H9 (cell line): ENCODE data around the gene PGK1. TPM values are rescaled to one million over a fixed set of nuclear protein-coding genes. Genes with fewer than 3 reads are reported as not detected.
A peak's percentile ranks its signal among the peaks of the same experiment; 100 is the strongest.

Source experiments
- DNase-seq: peaks from one replicate; pipeline ENCODE4 v3.0.0-alpha.2; 2017
- H2AFZ ChIP-seq: one replicate; pipeline ENCODE4 v1.6.1; 2013; ENCODE audit warnings: mild to moderate bottlenecking, low read length, control low read depth, moderate library complexity
- H2AK5ac ChIP-seq: 2 replicates; pipeline ENCODE4 v1.6.1; 2013; ENCODE audit warnings: low read length, control low read depth, mixed read lengths; ENCODE audit not compliant: insufficient read length
- H2BK120ac ChIP-seq: one replicate; pipeline ENCODE4 v1.6.1; 2013; ENCODE audit warnings: low read depth, mild to moderate bottlenecking, low read length, control low read depth, inconsistent platforms; ENCODE audit not compliant: poor library complexity, severe bottlenecking
- H2BK12ac ChIP-seq: 2 replicates; pipeline ENCODE4 v1.6.1; 2013; ENCODE audit warnings: low read length, control low read depth, mixed read lengths, low read depth; ENCODE audit not compliant: insufficient read length
- H2BK15ac ChIP-seq: 2 replicates; pipeline ENCODE4 v1.6.1; 2013; ENCODE audit warnings: low read depth, low read length, control low read depth
- H2BK20ac ChIP-seq: one replicate; pipeline ENCODE4 v1.6.1; 2013; ENCODE audit warnings: low read depth, mild to moderate bottlenecking, low read length, control low read depth, inconsistent platforms; ENCODE audit not compliant: poor library complexity, severe bottlenecking
- H2BK5ac ChIP-seq: 2 replicates; pipeline ENCODE4 v1.6.1; 2013; ENCODE audit warnings: low read length, control low read depth, mixed read lengths; ENCODE audit not compliant: insufficient read length
- H3K14ac ChIP-seq: 2 replicates; pipeline ENCODE4 v1.6.1; 2013; ENCODE audit warnings: low read length, control low read depth; ENCODE audit not compliant: insufficient read depth
- H3K18ac ChIP-seq: 2 replicates; pipeline ENCODE4 v1.6.1; 2013; ENCODE audit warnings: low read depth, mild to moderate bottlenecking, mixed read lengths, low read length, control low read depth; ENCODE audit not compliant: insufficient read length
- H3K23ac ChIP-seq: 2 replicates; pipeline ENCODE4 v1.6.1; 2013; ENCODE audit warnings: low read length, control low read depth, mixed read lengths, low read depth; ENCODE audit not compliant: insufficient read length
- H3K23me2 ChIP-seq: 2 replicates; pipeline ENCODE4 v1.6.1; 2013; ENCODE audit warnings: low read depth, mild to moderate bottlenecking, mixed read lengths, low read length, control low read depth; ENCODE audit not compliant: insufficient read length, poor library complexity, severe bottlenecking
- H3K27ac ChIP-seq: 2 replicates; pipeline ENCODE4 v1.5.1; 2013; ENCODE audit warnings: low read length, control low read depth, mixed read lengths, low read depth; ENCODE audit not compliant: insufficient read length
- H3K27me3 ChIP-seq: 2 replicates; pipeline ENCODE4 v1.6.1; 2013; ENCODE audit warnings: low read length, control low read depth, inconsistent platforms; ENCODE audit not compliant: insufficient read depth
- H3K4ac ChIP-seq: 2 replicates; pipeline ENCODE4 v1.6.1; 2013; ENCODE audit warnings: low read depth, mild to moderate bottlenecking, control low read depth, inconsistent platforms, low read length, moderate library complexity
- H3K4me1 ChIP-seq: 2 replicates; pipeline ENCODE4 v1.6.1; 2013; ENCODE audit warnings: low read length, control low read depth, inconsistent platforms; ENCODE audit not compliant: insufficient read depth
- H3K4me2 ChIP-seq: 2 replicates; pipeline ENCODE4 v1.6.1; 2013; ENCODE audit warnings: low read length, control low read depth, mixed read lengths; ENCODE audit not compliant: insufficient read length, insufficient read depth
- H3K56ac ChIP-seq: 2 replicates; pipeline ENCODE4 v1.6.1; 2013; ENCODE audit warnings: low read depth, mild to moderate bottlenecking, mixed read lengths, low read length, control low read depth; ENCODE audit not compliant: insufficient read length
- H3K79me1 ChIP-seq: 2 replicates; pipeline ENCODE4 v1.6.1; 2013; ENCODE audit warnings: low read depth, mild to moderate bottlenecking, moderate library complexity, low read length, control low read depth, inconsistent platforms; ENCODE audit not compliant: insufficient read depth, poor library complexity, severe bottlenecking
- H3K79me2 ChIP-seq: 2 replicates; pipeline ENCODE4 v1.6.1; 2013; ENCODE audit warnings: low read length, control low read depth, inconsistent platforms; ENCODE audit not compliant: insufficient read depth
- H3K9ac ChIP-seq: 2 replicates; pipeline ENCODE4 v1.6.1; 2013; ENCODE audit warnings: low read length, control low read depth, mixed read lengths; ENCODE audit not compliant: insufficient read length; ENCODE audit errors: extremely low read depth
- H3K9me3 ChIP-seq: one replicate; pipeline ENCODE4 v1.6.1; 2013; ENCODE audit warnings: low read depth, low read length, inconsistent platforms; ENCODE audit not compliant: control insufficient read depth
- H3T11ph ChIP-seq: one replicate; pipeline ENCODE4 v1.6.1; 2013; ENCODE audit warnings: mild to moderate bottlenecking, low read length, control low read depth, inconsistent platforms
- H4K20me1 ChIP-seq: one replicate; pipeline ENCODE4 v1.6.1; 2013; ENCODE audit not compliant: control insufficient read depth, insufficient read length, insufficient read depth
- H4K5ac ChIP-seq: 2 replicates; pipeline ENCODE4 v1.6.1; 2013; ENCODE audit warnings: low read depth, mild to moderate bottlenecking, mixed read lengths, low read length, control low read depth; ENCODE audit not compliant: insufficient read length
- H4K8ac ChIP-seq: replicated peaks from 2 replicates; pipeline ENCODE4 v1.6.1; 2013; ENCODE audit warnings: low read length, control low read depth, mixed read lengths, low read depth; ENCODE audit not compliant: insufficient read length
- H4K91ac ChIP-seq: 2 replicates; pipeline ENCODE4 v1.6.1; 2013; ENCODE audit warnings: low read depth, mild to moderate bottlenecking, moderate library complexity, mixed read lengths, low read length, control low read depth; ENCODE audit not compliant: insufficient read length
- H3K27ac Mint-ChIP-seq, 3 experiments: 2 replicates in 2 of 3; 3 replicates in 1 of 3; pipeline ENCODE4 v1.8.0; 2020 to 2021; ENCODE audit warnings: mixed read lengths in 3 of 3, mild to moderate bottlenecking in 1 of 3, moderate library complexity in 1 of 3
- H3K27me3 Mint-ChIP-seq: 2 replicates; pipeline ENCODE4 v1.8.0; 2021; ENCODE audit warnings: low read depth, mild to moderate bottlenecking, moderate library complexity, mixed read lengths
- H3K36me3 Mint-ChIP-seq, 3 experiments: 2 replicates in 2 of 3; 3 replicates in 1 of 3; pipeline ENCODE4 v1.8.0; 2020 to 2021; ENCODE audit warnings: low read depth in 3 of 3, mixed read lengths in 3 of 3; ENCODE audit not compliant: insufficient read depth in 1 of 3
- H3K4me1 Mint-ChIP-seq, 2 experiments: 2 replicates each; pipeline ENCODE4 v1.8.0; 2020; ENCODE audit warnings: mixed read lengths in 2 of 2
- H3K4me3 Mint-ChIP-seq, 2 experiments: 2 replicates in 1 of 2; 3 replicates in 1 of 2; pipeline ENCODE4 v1.8.0; 2020 to 2021; ENCODE audit warnings: mild to moderate bottlenecking in 2 of 2, mixed read lengths in 2 of 2, moderate library complexity in 1 of 2
- H3K9me3 Mint-ChIP-seq, 2 experiments: 2 replicates in 1 of 2; 3 replicates in 1 of 2; pipeline ENCODE4 v1.8.0; 2020; ENCODE audit warnings: mild to moderate bottlenecking in 2 of 2, mixed read lengths in 2 of 2, moderate library complexity in 1 of 2
- CTCF ChIP-seq: fragments of 200-600 bp; sonication (generic); conservative IDR thresholded peaks from 3 replicates; pipeline ENCODE4 v1.8.0; 2021; ENCODE audit warnings: antibody characterized with exemption, mild to moderate bottlenecking
- WGBS: extraction: QIAGEN DNeasy Blood & Tissue Kit; methylation state at CpG from one replicate; pipeline ENCODE4 v1.1.7; 2013; ENCODE audit warnings: missing lambda C conversion rate, low lambda C conversion rate, mixed read lengths; ENCODE audit not compliant: insufficient read length; ENCODE audit errors: extremely low coverage; 5-methylcytosine and 5-hydroxymethylcytosine counted together
- total RNA-seq: library from RNA; stranded (reverse); gene quantifications from 2 replicates; pipeline ENCODE4 v1.2.1, GENCODE V29; 2021

Gene PGK1
- total RNA-seq, 1 experiment from 2014 or later = 581 TPM

- no peak overlapping the region for H2AFZ ChIP-seq
- no peak overlapping the region for H2BK12ac ChIP-seq
- 0 out of 2 replicates have a peak, but pooled peaks cover 2% of the 10 kb centered on the region for H3K79me2 ChIP-seq
- H2BK5ac ChIP-seq = no peak overlapping the region
- no peak overlapping the region for H2BK20ac ChIP-seq
- H3K79me1 ChIP-seq = no peaks in the 10 kb centered on the region
- no peaks in the 10 kb centered on the region for H3K4me1 ChIP-seq
- H2BK120ac ChIP-seq = no peak overlapping the region
- H3K4me2 ChIP-seq = no peak overlapping the region
- no peak for DNase-seq
- Mint-ChIP-seq H3K27ac (peak overlapping the region in 1 of 3 experiments; percentile 58; a peak in 2 of 7 replicates), H3K27me3 (no peaks in the 10 kb centered on the region), H3K4me1 (no peaks in the 10 kb centered on the region; a peak in 1 of 4 replicates), H3K36me3 (peaks cover 55 to 91% (median 87%) of the 10 kb centered on the region in 3 experiments), H3K4me3 (no peak overlapping the region), H3K9me3 (peaks cover 63 to 66% of the 10 kb centered on the region in 2 experiments)
- no peak overlapping the region for H3K4ac ChIP-seq
- no peak overlapping the region for H3K27ac ChIP-seq
- no peak overlapping the region for H3K56ac ChIP-seq
- no peaks in the 10 kb centered on the region for H3K27me3 ChIP-seq
- no peak overlapping the region for H2AK5ac ChIP-seq
- TF ChIP-seq CTCF = no peak
- peaks cover 2% of the 10 kb centered on the region for H4K20me1 ChIP-seq
- H3K9ac ChIP-seq = no peak overlapping the region
- H4K91ac ChIP-seq = no peak overlapping the region
- H2BK15ac ChIP-seq = no peak overlapping the region
- no peak overlapping the region for H4K5ac ChIP-seq
- no peak overlapping the region for H3K23ac ChIP-seq
- no peak overlapping the region for H3T11ph ChIP-seq
- H3K23me2 ChIP-seq = no peaks in the 10 kb centered on the region
- H3K18ac ChIP-seq = no peak overlapping the region
- no peak overlapping the region for H3K14ac ChIP-seq
- no CpG with 5 or more reads among the region's 2 CpGs for WGBS
- H4K8ac ChIP-seq = no peak overlapping the region
- peaks cover 25% of the 10 kb centered on the region for H3K9me3 ChIP-seq
Observed at GRCh38 chrX:78116766-78117165, 12.7 kb downstream of the PGK1 start.
